Testis (tissue), 2 donors: Measurements from ENCODE around the gene TRAPPC10.

Experiments used
- POLR2A ChIP-seq: fragments of 450-650 bp; IDR thresholded peaks from one replicate; pipeline ENCODE4 v1.6.1; 2017; ENCODE audit warnings: antibody characterized with exemption, mild to moderate bottlenecking, moderate library complexity
- TF ChIP-seq, protein P1 (sequence below), 3 experiments: fragments of 450-650 bp in 2 of 3; fragments of 200-600 bp in 1 of 3; sonication (generic) in 1 of 3; IDR thresholded peaks; one replicate each; pipeline ENCODE4 v1.5.1; 2016 to 2019; ENCODE audit warnings: antibody characterized with exemption in 3 of 3, mild to moderate bottlenecking in 2 of 3, moderate library complexity in 1 of 3

- TF ChIP-seq, protein P1, sequence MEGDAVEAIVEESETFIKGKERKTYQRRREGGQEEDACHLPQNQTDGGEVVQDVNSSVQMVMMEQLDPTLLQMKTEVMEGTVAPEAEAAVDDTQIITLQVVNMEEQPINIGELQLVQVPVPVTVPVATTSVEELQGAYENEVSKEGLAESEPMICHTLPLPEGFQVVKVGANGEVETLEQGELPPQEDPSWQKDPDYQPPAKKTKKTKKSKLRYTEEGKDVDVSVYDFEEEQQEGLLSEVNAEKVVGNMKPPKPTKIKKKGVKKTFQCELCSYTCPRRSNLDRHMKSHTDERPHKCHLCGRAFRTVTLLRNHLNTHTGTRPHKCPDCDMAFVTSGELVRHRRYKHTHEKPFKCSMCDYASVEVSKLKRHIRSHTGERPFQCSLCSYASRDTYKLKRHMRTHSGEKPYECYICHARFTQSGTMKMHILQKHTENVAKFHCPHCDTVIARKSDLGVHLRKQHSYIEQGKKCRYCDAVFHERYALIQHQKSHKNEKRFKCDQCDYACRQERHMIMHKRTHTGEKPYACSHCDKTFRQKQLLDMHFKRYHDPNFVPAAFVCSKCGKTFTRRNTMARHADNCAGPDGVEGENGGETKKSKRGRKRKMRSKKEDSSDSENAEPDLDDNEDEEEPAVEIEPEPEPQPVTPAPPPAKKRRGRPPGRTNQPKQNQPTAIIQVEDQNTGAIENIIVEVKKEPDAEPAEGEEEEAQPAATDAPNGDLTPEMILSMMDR (IDR thresholded peaks at IDR 0.05) = no peak
- no peak for TF ChIP-seq POLR2A
Observed at GRCh38 chr21:43994085-43994484, 18.0 kb upstream of the TRAPPC10 start.
